ENCODE data around the gene ZNF454. TPM values are rescaled to one million over a fixed set of nuclear protein-coding genes. Genes with fewer than 3 reads are reported as not detected.

Gene ZNF454
- total RNA-seq, 1 donor from 2014 or later: 0.26 TPM

DNA sequence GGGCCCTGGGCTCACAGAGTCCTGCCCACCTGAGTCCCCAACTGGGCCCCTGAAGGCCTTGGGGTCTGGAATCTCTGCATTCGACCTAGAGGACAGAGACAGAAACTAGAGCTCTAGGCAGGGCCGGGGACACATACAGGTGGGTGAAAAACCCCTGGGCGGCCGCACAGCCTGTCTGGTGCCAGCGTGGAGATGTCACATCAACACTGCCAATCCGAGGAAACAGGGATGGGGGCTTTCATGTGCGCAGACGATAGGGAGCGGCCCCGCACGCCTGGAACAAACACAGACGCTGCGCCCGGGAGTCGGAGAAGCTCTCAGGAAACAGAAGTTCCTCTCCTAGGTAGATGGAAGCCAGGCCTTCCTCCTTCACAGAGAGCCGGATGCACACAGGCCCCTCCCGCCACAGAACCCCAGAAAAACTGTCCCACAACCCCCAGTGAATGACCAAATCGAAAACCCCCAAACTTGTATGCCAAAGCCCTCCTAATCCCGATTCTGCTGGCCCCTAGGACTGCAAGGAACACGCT is 52.3 kb downstream of the ZNF454 start:
- no peak for DNase-seq (ENCODE audit: low read depth in 2 of 2)

DNA sequence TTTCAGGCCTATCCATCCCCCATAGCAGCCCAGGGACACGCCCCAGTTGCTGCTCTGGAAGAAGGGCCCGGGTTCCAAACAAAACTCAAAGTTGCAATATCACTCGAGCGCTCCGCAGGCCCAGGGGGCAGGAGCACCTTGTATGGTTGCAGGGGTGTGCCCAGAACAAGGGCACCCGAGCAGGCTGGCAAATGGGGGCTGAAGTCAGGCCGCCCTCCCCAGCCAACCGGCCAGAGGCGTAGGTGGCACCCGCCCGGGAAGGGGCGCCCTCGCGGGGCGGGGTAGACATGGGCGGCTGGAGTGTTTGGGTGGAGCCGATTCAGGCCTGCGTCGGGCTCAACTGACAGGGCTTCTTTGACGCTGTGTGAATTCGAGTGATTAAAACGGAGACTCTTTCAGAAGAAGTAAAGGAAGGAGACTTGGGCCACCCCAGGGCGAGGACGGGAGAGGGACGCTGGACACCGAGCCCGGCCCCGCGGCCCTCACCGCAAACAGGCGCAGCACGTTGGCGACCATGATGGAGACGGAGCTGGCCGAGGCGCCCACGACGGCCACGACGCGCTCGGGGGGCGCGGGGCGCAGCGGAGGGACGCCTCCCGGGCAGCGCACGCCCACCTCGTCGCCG is 53.1 kb downstream of the ZNF454 start:
- DNase-seq (ENCODE audit: low read depth in 2 of 2): no peak

DNA sequence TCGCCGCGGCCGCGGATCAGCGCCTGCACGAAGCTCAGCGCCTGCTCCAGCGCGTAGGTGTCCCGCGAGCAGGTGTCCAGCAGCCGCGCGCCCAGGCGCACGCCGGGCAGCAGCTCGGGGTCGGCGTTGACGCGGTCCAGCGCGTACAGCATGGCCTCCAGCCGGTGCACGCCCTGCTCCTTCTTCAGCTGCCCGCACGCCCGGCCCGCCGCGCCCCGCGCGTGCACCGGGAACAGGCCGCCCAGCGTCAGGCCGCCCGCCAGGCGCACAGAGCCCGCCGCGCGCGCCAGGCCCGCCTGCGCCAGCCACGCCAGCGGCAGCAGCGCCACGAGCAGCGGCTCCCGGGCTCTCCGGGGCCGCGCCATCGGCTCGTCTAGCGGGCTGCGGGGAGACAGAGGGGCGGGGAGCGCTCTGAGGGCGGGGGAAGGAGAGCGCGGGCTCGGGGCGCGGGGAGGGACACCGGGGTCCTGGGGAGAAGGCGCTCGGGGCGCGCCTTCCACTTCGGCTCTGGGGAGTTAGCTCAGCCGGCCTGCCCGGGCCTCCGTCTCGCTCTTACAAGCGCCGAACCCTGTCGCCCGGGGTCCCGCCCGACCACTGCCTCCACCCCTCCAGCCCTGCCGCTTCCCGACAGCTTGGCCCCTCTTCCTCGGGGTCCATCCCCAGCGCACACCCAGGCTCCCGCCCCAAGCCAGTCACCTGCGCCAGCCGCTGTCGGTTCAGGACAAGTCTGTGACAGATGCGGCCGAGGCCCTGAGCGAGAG is 53.8 kb downstream of the ZNF454 start, which contains the start of gene GRM6:
Gene GRM6, minus strand, starts transcription at position 741 of the 761 bp plus-strand sequence. Its CDS starts 376 bp downstream, at position 365.
- no peak for DNase-seq (ENCODE audit: low read depth in 2 of 2)

- DNase-seq (ENCODE audit: low read depth in 2 of 2): no peak
These were observed 54.3 kb downstream of the ZNF454 start for GRCh38 chr5:178995341-178995690.

DNA sequence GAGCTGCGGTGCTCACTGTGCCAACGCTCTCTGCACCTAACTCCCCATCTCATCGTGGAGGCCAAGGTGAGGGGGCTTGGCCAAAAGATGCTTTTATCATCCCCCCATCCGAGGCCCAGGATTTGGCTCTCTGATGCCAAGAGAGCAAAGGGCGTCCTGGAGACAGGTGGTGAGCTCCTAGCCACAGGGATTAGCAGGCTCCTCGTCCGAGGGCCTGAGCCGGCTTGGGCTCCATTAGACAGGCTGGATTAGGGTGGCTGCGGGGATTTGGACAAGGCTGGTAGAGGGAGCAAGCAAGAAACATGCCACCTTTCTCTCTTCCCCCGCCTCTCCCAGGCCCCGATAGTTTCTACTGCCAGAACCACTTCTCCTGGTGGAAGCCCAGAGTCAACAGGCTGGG is 55.2 kb downstream of the ZNF454 start:
- no peak for DNase-seq (ENCODE audit: low read depth in 2 of 2)

- no peak for DNase-seq (ENCODE audit: low read depth in 2 of 2)
These were observed 56.2 kb downstream of the ZNF454 start for GRCh38 chr5:178997191-178997590.

DNA sequence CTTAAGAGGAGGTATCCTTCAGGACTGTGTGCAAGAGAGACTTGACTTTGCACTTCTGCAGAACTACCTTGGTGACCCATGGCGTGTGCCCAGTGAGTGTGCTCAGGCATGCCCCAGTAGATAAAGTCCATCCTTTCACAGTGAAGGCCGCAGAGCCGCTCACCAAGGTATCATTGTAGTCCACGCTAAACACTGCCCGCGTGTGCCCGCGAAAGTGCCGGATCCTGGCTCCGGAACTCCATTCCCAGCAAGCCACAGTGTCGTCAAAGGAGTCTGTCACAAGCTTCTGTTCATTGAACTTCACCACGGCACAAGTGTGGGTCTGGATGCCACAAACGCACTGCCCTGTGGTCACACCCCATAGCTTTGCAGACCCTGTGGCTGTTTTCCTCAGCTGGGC is 57.4 kb downstream of the ZNF454 start:
- no peak for DNase-seq (ENCODE audit: low read depth in 2 of 2)

DNA sequence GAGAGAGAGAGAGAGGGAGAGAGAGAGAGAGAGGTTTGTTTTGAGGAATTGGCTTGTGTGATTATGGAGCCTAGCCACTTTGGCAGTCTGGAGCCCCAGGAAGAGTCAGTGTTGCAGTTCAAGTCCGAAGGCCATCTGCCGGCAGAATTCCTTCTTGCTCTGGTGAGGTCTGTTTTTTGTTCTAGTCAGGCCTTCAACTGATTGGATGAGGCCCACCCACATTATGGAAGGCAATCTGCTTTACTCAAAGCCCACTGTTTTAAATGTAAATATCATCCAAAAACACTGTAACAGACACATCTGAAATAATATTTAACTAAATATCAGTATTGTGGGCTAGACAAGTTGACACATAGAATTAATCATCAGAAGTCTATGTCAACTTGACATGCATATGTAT is 65.6 kb downstream of the ZNF454 start:
- no peak for DNase-seq (ENCODE audit: low read depth in 2 of 2)

- no peak for DNase-seq (ENCODE audit: low read depth in 2 of 2)
These were observed 67.7 kb downstream of the ZNF454 start for GRCh38 chr5:179008667-179009066.

Other genes starting within 250 kb of the ZNF454 start
- gene ZNF354A, start 210.5 kb upstream of the ZNF454 start, total RNA-seq: 5.9 and 6.4 TPM in 2 replicates
- gene ZNF354B, start 81.2 kb upstream of the ZNF454 start, total RNA-seq: 3.2 and 6.1 TPM in 2 replicates
- gene ZFP2, start 45.3 kb upstream of the ZNF454 start, total RNA-seq: 0.39 and 0.89 TPM in 2 replicates
- gene GRM6, start 54.1 kb downstream of the ZNF454 start, total RNA-seq: not detected in 2 replicates
- 2.6 and 4.2 TPM in 2 replicates for gene ZNF879, start 82.6 kb downstream of the ZNF454 start, total RNA-seq
- gene ZNF354C, start 119.2 kb downstream of the ZNF454 start, total RNA-seq: 4.9 and 5.8 TPM in 2 replicates

Measured in dermis microvascular lymphatic vessel endothelial cell (primary cell).